ENCODE data around the gene AK9.

The AK9 gene

DNA sequence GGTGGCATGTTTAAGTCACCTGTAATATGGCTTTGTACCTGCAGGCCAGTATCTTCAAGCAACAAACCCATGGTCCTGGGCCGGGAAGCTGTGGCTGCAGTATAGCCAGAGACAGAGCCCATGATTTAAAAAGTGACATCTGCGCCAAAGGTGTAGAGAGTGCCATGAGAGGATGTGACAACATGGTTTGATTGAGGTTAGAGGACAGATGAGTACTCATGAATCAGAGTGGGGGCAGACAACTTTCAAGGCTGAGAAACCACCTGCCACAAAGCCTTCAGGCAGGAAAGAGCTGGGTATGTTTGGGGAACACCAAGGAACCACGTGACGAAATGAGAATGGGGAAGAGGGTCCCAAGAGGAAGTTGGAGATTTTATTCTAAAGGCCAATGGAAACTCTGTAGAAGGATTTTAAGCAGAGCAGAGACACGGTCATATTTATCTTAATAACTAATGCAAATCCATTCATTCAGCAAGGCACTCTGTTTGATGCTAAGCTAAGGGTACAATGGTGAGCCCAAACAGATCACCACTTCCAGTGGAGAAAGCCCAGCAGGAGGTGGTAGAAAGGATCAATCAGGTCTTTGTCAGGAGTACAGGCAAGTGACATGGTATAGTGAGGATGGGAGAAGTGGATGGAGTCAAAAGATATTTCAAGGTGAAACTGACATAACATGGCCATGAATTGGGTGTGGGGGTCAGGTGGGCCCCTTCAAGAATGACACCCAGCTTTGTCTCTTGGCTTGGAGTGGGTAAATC, 232.0 kb downstream of the AK9 start:
- DNase-seq (ENCODE audit: extremely low spot score), result no peak
- ChIA-PET CTCF (no interaction called here), POLR2A (interaction anchor here (1.1 kb wide), 1 partner anchor 21 kb away, joined by 3 read pairs; no protein-coding TSS in a partner anchor)
- TF ChIP-seq HDGF (IDR thresholded peaks at IDR 0.05; ENCODE audit: borderline replicate concordance) (no peak), ZNF384 (IDR thresholded peaks at IDR 0.05) (no peak), L3MBTL2 (conservative IDR thresholded peaks at IDR 0.05) (no peak), FOXA1 (IDR thresholded peaks at IDR 0.05) (no peak), CTBP1 (IDR thresholded peaks at IDR 0.05; ENCODE audit: borderline replicate concordance) (no peak), FOXK2 (IDR thresholded peaks at IDR 0.05) (no peak), SUZ12 (IDR thresholded peaks at IDR 0.05) (no peak), ARNT (IDR thresholded peaks at IDR 0.05) (no peak), BHLHE40 (IDR thresholded peaks at IDR 0.05; ENCODE audit: borderline replicate concordance) (no peak)
- TF ChIP-seq, protein P1, sequence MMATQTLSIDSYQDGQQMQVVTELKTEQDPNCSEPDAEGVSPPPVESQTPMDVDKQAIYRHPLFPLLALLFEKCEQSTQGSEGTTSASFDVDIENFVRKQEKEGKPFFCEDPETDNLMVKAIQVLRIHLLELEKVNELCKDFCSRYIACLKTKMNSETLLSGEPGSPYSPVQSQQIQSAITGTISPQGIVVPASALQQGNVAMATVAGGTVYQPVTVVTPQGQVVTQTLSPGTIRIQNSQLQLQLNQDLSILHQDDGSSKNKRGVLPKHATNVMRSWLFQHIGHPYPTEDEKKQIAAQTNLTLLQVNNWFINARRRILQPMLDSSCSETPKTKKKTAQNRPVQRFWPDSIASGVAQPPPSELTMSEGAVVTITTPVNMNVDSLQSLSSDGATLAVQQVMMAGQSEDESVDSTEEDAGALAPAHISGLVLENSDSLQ (IDR thresholded peaks at IDR 0.05), result no peak

DNA sequence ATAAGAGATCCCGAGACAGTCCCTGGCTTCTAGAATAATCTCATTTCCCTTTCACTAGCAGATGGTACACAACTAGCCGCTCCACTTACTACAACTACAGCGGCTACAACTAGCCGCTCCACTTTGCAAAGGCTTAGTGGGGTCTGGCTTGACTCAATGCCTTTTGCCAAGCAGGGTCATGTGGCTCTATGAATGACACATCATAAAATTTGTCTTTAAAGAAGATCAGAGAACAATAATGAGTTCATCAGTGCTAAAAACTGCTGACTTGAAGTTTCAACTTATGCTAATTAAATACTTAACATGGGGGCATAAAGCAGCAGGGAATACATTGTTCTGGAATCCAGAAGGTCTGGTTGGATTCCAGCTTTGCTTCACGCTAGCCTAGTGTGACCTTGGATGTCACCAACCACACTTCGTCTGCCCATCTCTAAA, 233.4 kb downstream of the AK9 start:
- ChIA-PET CTCF (no interaction called here), POLR2A (interaction anchor here (1.3 to 6.2 kb wide), 3 partner anchors 9 to 25 kb away, joined by 3 to 39 read pairs (median 4); partner anchors contain the start of genes PPIL6, SMPD2 and ZBTB24)
- TF ChIP-seq FOXK2 (IDR thresholded peaks at IDR 0.05) (no peak), BHLHE40 (IDR thresholded peaks at IDR 0.05; ENCODE audit: borderline replicate concordance) (no peak), NFRKB (IDR thresholded peaks at IDR 0.05) (no peak), HDGF (IDR thresholded peaks at IDR 0.05; ENCODE audit: borderline replicate concordance) (no peak)
- TF ChIP-seq, protein P1 (IDR thresholded peaks at IDR 0.05), result peak; percentile 33; the same call in 1 of the 2 replicates
- no peak for DNase-seq (ENCODE audit: extremely low spot score)

DNA sequence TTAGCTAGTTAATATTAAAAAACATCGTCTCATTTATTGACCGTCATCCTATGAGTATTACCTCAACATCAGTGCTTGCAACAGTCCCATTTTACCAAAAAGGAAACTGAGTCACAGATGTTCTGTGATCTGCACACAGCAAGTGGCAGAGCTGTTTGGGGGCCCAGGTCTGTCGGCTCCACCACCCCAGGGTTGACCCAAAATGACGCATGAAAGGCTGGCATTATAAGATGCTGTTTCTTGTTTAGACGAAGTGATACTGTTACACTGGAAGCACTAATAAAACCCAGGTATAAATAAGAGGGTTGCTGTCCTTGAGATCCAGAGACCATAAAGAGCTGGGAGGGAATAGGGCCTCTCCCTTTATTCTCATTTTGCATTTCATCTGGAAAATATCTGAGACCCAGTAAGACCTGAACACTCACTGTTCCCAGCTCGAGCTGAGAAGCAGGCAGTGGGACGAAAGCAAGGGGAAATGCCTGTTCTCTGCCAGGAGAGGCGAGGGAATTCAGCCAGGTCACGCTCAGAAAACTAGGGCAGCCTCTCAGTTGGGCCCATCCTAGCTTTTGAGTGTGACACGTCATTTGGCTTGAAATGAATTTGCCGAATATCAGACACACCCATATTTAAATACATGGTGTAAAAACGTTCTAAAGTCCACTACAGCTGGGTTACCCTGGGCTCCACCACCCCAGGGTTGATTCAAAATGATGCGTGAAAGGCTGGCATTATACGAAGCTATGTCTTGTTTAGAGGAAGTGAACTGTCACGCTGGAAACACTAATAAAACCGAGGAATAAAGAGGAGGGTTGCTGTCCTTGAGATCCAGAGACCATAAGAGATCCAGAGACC, 234.1 kb downstream of the AK9 start:
- CTCF ChIA-PET, result interaction anchor here (0.9 kb wide), 1 partner anchor 16 kb away, joined by 4 read pairs; the partner anchor contains the start of genes PPIL6 and SMPD2
- no peak for DNase-seq (ENCODE audit: extremely low spot score)

DNA sequence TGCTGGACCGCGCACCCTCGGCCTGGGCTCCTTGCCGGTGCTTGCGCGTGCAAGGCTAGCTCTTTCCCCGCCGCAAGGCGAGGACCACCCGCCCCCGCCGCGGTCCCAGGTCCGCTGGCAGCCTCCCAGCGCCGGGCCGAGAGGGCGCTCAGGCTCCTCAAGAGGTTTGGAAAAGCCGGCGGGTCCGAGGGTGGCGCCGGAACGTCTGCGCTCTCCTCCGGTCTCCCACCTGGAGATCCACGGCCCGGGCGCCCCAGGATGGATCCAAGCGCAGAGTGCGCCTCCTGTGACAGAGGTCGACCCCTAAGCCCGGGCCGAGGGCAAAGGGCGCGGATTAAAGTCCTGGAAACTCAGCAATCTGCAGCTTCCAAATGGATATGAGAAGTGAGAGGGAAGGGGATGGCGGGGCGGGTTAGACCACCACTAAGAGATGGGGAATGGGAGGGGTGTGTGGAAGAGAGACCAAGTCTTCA, 234.9 kb downstream of the AK9 start:
- CTCF ChIA-PET, result no interaction called here
- POLR2A ChIA-PET, result interaction anchor here (1.4 to 6.2 kb wide), 3 partner anchors 10 to 26 kb away, joined by 4 to 39 read pairs (median 6); partner anchors contain the start of genes PPIL6, SMPD2 and ZBTB24
- TF ChIP-seq BHLHE40 (IDR thresholded peaks at IDR 0.05; ENCODE audit: borderline replicate concordance), result no peak
- TF ChIP-seq TARDBP (IDR thresholded peaks at IDR 0.05), result no peak
- TF ChIP-seq CTBP1 (IDR thresholded peaks at IDR 0.05; ENCODE audit: borderline replicate concordance), result no peak
- no peak; the same call in 1 of the 2 replicates for TF ChIP-seq L3MBTL2 (conservative IDR thresholded peaks at IDR 0.05)
- TF ChIP-seq, protein P1 (IDR thresholded peaks at IDR 0.05), result no peak
- no peak for TF ChIP-seq ELF4 (IDR thresholded peaks at IDR 0.05)
- TF ChIP-seq SP1 (IDR thresholded peaks at IDR 0.05), result no peak
- no peak for TF ChIP-seq SUZ12 (IDR thresholded peaks at IDR 0.05)
- no peak for TF ChIP-seq HDGF (IDR thresholded peaks at IDR 0.05; ENCODE audit: borderline replicate concordance)
- TF ChIP-seq FOXA1 (IDR thresholded peaks at IDR 0.05), result no peak
- no peak for TF ChIP-seq FOXM1 (IDR thresholded peaks at IDR 0.05; ENCODE audit: borderline replicate concordance)
- TF ChIP-seq ARNT (IDR thresholded peaks at IDR 0.05), result no peak
- TF ChIP-seq ZNF384 (IDR thresholded peaks at IDR 0.05), result no peak
- no peak for TF ChIP-seq FOXK2 (IDR thresholded peaks at IDR 0.05)
- no peak for DNase-seq (ENCODE audit: extremely low spot score)

More for the DNA sequence above, 234.1 kb downstream of the AK9 start:
- TF ChIP-seq SP1 (IDR thresholded peaks at IDR 0.05), result no peak
- no peak for TF ChIP-seq L3MBTL2 (conservative IDR thresholded peaks at IDR 0.05)
- no peak for TF ChIP-seq SUZ12 (IDR thresholded peaks at IDR 0.05)
- TF ChIP-seq ZNF384 (IDR thresholded peaks at IDR 0.05), result no peak
- no peak for TF ChIP-seq CTBP1 (IDR thresholded peaks at IDR 0.05; ENCODE audit: borderline replicate concordance)
- TF ChIP-seq FOXK2 (IDR thresholded peaks at IDR 0.05), result no peak
- no peak for TF ChIP-seq TARDBP (IDR thresholded peaks at IDR 0.05)
- TF ChIP-seq BHLHE40 (IDR thresholded peaks at IDR 0.05; ENCODE audit: borderline replicate concordance), result no peak
- TF ChIP-seq ELF4 (IDR thresholded peaks at IDR 0.05), result no peak
- TF ChIP-seq NFRKB (IDR thresholded peaks at IDR 0.05), result no peak
- TF ChIP-seq, protein P1 (IDR thresholded peaks at IDR 0.05), result no peak
- no peak for TF ChIP-seq FOXM1 (IDR thresholded peaks at IDR 0.05; ENCODE audit: borderline replicate concordance)
- no peak for TF ChIP-seq HDGF (IDR thresholded peaks at IDR 0.05; ENCODE audit: borderline replicate concordance)
- TF ChIP-seq ARNT (IDR thresholded peaks at IDR 0.05), result no peak
- TF ChIP-seq FOXA1 (IDR thresholded peaks at IDR 0.05), result no peak
- TF ChIP-seq LEF1 (IDR thresholded peaks at IDR 0.05; ENCODE audit: borderline replicate concordance), result no peak
- POLR2A ChIA-PET, result interaction anchor here (1.3 to 6.2 kb wide), 4 partner anchors 8 to 26 kb away, joined by 3 to 39 read pairs (median 5); partner anchors contain the start of genes PPIL6, SMPD2 and ZBTB24
